ENCODE data around the gene IL2RA. TPM values are rescaled to one million over a fixed set of nuclear protein-coding genes. Genes with fewer than 3 reads are reported as not detected.

Gene IL2RA
- total RNA-seq, 1 experiment from 2014 or later, result not detected

DNA sequence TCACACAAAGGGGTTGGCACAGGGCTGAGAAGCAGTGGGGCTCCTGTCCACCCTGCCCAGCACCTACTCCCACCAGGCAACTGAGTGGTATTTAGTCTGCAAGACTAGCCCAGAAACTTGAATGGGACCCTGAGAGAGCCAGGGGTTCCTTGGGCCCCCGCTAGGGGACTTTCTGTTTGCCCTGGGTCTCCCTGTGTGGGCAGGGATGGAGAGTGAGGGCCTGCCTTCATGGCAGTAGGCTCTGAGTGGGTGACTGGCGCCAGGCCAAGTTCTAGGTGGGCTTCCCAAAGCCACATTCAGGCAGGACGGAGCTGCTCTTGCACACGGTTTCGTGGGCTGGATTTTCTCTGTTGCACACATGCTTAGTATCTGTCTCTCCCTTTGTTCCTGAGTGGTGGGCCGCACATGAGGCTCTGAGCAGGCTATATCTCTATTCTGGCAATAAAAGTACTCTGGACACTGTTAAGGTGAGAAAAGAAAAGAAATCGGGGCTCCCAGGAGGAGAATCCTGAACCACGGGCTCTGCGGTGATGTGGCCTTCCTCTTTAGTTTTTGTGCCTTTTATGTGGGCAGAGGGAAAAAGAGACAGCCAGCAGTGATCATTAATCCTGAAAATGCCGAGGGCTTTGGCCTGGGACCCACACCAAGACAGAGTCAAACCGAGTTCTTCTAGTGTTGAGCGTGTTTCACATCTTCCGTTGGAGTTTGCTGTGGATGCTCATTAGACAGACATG is 26.9 kb downstream of the IL2RA start:
- Mint-ChIP-seq H3K9me3 (peaks cover 9% of the 10 kb centered on the region in 2 experiments), H3K36me3 (ENCODE audit: insufficient read depth in 1 of 3, low read depth in 3 of 3) (peaks cover 0 to 7% (median 4%) of the 10 kb centered on the region in 3 experiments; a peak in 4 of 7 replicates), H3K27ac (no peak overlapping the region), H3K4me1 (no peaks in the 10 kb centered on the region), H3K4me3 (no peak overlapping the region), H3K27me3 (ENCODE audit: low read depth) (peaks cover 7% of the 10 kb centered on the region; the same call in 1 of the 2 replicates)
- no peaks in the 10 kb centered on the region for H3K4me1 ChIP-seq (ENCODE audit: insufficient read depth, low read length)
- H3K14ac ChIP-seq (ENCODE audit: insufficient read depth, low read length), result no peak overlapping the region
- no CpG with 5 or more reads among the region's 13 CpGs for WGBS (ENCODE audit: extremely low coverage, insufficient read length, low lambda C conversion rate)
- no peaks in the 10 kb centered on the region for H3K9me3 ChIP-seq (ENCODE audit: control insufficient read depth, low read depth, low read length)
- H3K79me1 ChIP-seq (ENCODE audit: insufficient read depth, low read depth, low read length, poor library complexity, severe bottlenecking), result no peaks in the 10 kb centered on the region
- H4K5ac ChIP-seq (ENCODE audit: insufficient read length, low read depth, low read length), result no peak overlapping the region
- H2BK12ac ChIP-seq (ENCODE audit: insufficient read length, low read depth, low read length), result no peak overlapping the region
- no peak overlapping the region for H2AFZ ChIP-seq (ENCODE audit: low read length)
- H4K91ac ChIP-seq (ENCODE audit: insufficient read length, low read depth, low read length), result no peak overlapping the region
- no peaks in the 10 kb centered on the region for H3K23me2 ChIP-seq (ENCODE audit: insufficient read length, low read depth, low read length, poor library complexity, severe bottlenecking)
- H3K4me2 ChIP-seq (ENCODE audit: insufficient read depth, insufficient read length, low read length), result no peak overlapping the region
- H4K20me1 ChIP-seq (ENCODE audit: control insufficient read depth, insufficient read depth, insufficient read length), result no peaks in the 10 kb centered on the region
- no peak overlapping the region for H3K4ac ChIP-seq (ENCODE audit: low read depth, low read length)
- H3K27ac ChIP-seq (ENCODE audit: insufficient read length, low read depth, low read length), result no peak overlapping the region
- H3K18ac ChIP-seq (ENCODE audit: insufficient read length, low read depth, low read length), result no peak overlapping the region
- H2BK5ac ChIP-seq (ENCODE audit: insufficient read length, low read length), result no peak overlapping the region
- H2AK5ac ChIP-seq (ENCODE audit: insufficient read length, low read length), result no peak overlapping the region
- no peak overlapping the region for H4K8ac ChIP-seq (replicated peaks; ENCODE audit: insufficient read length, low read depth, low read length)
- no peak overlapping the region for H3T11ph ChIP-seq (ENCODE audit: low read length)
- H3K9ac ChIP-seq (ENCODE audit: extremely low read depth, insufficient read length, low read length), result no peak overlapping the region
- no peak overlapping the region for H2BK20ac ChIP-seq (ENCODE audit: low read depth, low read length, poor library complexity, severe bottlenecking)
- no peaks in the 10 kb centered on the region for H3K79me2 ChIP-seq (ENCODE audit: insufficient read depth, low read length)
- no peak overlapping the region for H3K56ac ChIP-seq (ENCODE audit: insufficient read length, low read depth, low read length)
- no peak overlapping the region for H2BK15ac ChIP-seq (ENCODE audit: low read depth, low read length)
- TF ChIP-seq, protein P1, sequence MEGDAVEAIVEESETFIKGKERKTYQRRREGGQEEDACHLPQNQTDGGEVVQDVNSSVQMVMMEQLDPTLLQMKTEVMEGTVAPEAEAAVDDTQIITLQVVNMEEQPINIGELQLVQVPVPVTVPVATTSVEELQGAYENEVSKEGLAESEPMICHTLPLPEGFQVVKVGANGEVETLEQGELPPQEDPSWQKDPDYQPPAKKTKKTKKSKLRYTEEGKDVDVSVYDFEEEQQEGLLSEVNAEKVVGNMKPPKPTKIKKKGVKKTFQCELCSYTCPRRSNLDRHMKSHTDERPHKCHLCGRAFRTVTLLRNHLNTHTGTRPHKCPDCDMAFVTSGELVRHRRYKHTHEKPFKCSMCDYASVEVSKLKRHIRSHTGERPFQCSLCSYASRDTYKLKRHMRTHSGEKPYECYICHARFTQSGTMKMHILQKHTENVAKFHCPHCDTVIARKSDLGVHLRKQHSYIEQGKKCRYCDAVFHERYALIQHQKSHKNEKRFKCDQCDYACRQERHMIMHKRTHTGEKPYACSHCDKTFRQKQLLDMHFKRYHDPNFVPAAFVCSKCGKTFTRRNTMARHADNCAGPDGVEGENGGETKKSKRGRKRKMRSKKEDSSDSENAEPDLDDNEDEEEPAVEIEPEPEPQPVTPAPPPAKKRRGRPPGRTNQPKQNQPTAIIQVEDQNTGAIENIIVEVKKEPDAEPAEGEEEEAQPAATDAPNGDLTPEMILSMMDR (conservative IDR thresholded peaks at IDR 0.05), result no peak
- no peak overlapping the region for H2BK120ac ChIP-seq (ENCODE audit: low read depth, low read length, poor library complexity, severe bottlenecking)
- no peak overlapping the region for H3K23ac ChIP-seq (ENCODE audit: insufficient read length, low read depth, low read length)
- no peak for DNase-seq
- H3K27me3 ChIP-seq (ENCODE audit: insufficient read depth, low read length), result no peaks in the 10 kb centered on the region

Measured in H9 (cell line).